Heart left ventricle (tissue), 13 donors: ENCODE data around the gene FCN2.

Experiments
- CTCF ChIP-seq, 12 donors: fragments of 200-600 bp; sonication (generic) in 4 of 12; IDR thresholded peaks; one replicate each; pipeline versions ENCODE4 v1.5.0 to v1.8.0; 2018 to 2022; ENCODE audit warnings: antibody characterized with exemption in 12 of 12, mild to moderate bottlenecking in 5 of 12
- POLR2A ChIP-seq, 2 donors: fragments of 450-650 bp; IDR thresholded peaks; one replicate each; pipeline ENCODE4 v1.6.1; 2017; ENCODE audit warnings: antibody characterized with exemption in 2 of 2, mild to moderate bottlenecking in 2 of 2, moderate library complexity in 2 of 2
- donor health status: ischemic (EF 13 %, LVEDD 7.1; RV severe dilation, severe dysfunction).
- donor health status: DM: no; HTN: yes; CAD: no.
- donor health status: DM: no; HTN: no; CAD: no.
- donor health status: ischemic (EF 25% LVEDD 6.9; RV normal size, moderate dysfunction).
- donor health status: ischemic (EF 25% LVEDD 5.7; RV mildly dilated, moderate dysfunction).
- donor health status: ischemic (EF 35%, LVEDD 5.7; RV mildly dilated, moderate dysfunction).
- donor health status: nonischemic (EF 11% LVEDD 7.7; RV severe dilation, severe dysfunction).
- donor health status: DM: yes; HTN: yes; CAD: no.
- donor health status: PGD.
- donor health status: ischemic (EF 29% LVEDD 5.4; RV normal size, mild dysfunction).
- donor health status: nonischemic (EF 23%, LVEDD 6.1; RV moderate dilation, normal function).

GRCh38 chr9:134851020-134851419, 29.6 kb upstream of the FCN2 start:
- no peak for TF ChIP-seq CTCF (IDR thresholded peaks at IDR 0.05)
- TF ChIP-seq POLR2A (IDR thresholded peaks at IDR 0.05) = no peak
